Subcutaneous adipose tissue (tissue), 4 donors: ENCODE data around the gene OSGEPL1. TPM values are rescaled to one million over a fixed set of nuclear protein-coding genes. Genes with fewer than 3 reads are reported as not detected.

Experiments
- total RNA-seq, 4 donors: library from RNA; depleted of rRNA; stranded (reverse); fragments of >200 nt; gene quantifications; one replicate each; pipeline ENCODE4 v1.1.0, GENCODE V29; 2016

OSGEPL1 gene
- total RNA-seq, 4 donors from 2014 or later: 2.8 to 8.7 (median 7.2) TPM

Other genes with a start within 250 kb of the OSGEPL1 start
- 10 to 100 TPM; 54.6 to 78.4 (median 58.2) TPM for gene SLC40A1, start 182.0 kb downstream of the OSGEPL1 start, total RNA-seq
- 10 to 100 TPM; 40.3 to 76.8 (median 48.0) TPM for gene ASNSD1, start 101.3 kb downstream of the OSGEPL1 start, total RNA-seq
- gene ANKAR, start 88.1 kb downstream of the OSGEPL1 start, total RNA-seq: 10 to 100 TPM; 13.2 to 18.1 (median 15.6) TPM
- 100 to 1,000 TPM; 117 to 193 (median 126) TPM for gene ORMDL1, start 21.5 kb upstream of the OSGEPL1 start, total RNA-seq
- gene PMS1, start 21.7 kb upstream of the OSGEPL1 start, total RNA-seq: 10 to 100 TPM; 16.7 to 36.9 (median 22.6) TPM